ENCODE results near the gene OR9A2. TPM values are rescaled to one million over a fixed set of nuclear protein-coding genes. Genes with fewer than 3 reads are reported as not detected.

The OR9A2 gene
- total RNA-seq, 1 donor from 2014 or later = not detected

Other genes with a start within 250 kb of the OR9A2 start
- 4.3 TPM for gene EPHB6, start 172.1 kb downstream of the OR9A2 start, total RNA-seq (ENCODE audit: insufficient read depth, low replicate concordance)
- 2.6 TPM for gene TRPV6, start 141.4 kb downstream of the OR9A2 start, total RNA-seq (ENCODE audit: insufficient read depth, low replicate concordance)
- 2.9 TPM for gene TRPV5, start 93.4 kb downstream of the OR9A2 start, total RNA-seq (ENCODE audit: insufficient read depth, low replicate concordance)
- gene LLCFC1, start 87.6 kb downstream of the OR9A2 start, total RNA-seq (ENCODE audit: insufficient read depth, low replicate concordance) = not detected
- gene KEL, start 64.8 kb downstream of the OR9A2 start, total RNA-seq (ENCODE audit: insufficient read depth, low replicate concordance) = not detected
- gene OR6V1, start 25.2 kb upstream of the OR9A2 start, total RNA-seq (ENCODE audit: insufficient read depth, low replicate concordance) = 1.7 TPM
- not detected for gene PIP, start 104.9 kb upstream of the OR9A2 start, total RNA-seq (ENCODE audit: insufficient read depth, low replicate concordance)
- gene TAS2R39, start 156.3 kb upstream of the OR9A2 start, total RNA-seq (ENCODE audit: insufficient read depth, low replicate concordance) = 8.2 TPM
- gene TAS2R40, start 194.9 kb upstream of the OR9A2 start, total RNA-seq (ENCODE audit: insufficient read depth, low replicate concordance) = 0.72 TPM
- 29.9 TPM for gene GSTK1, start 236.3 kb upstream of the OR9A2 start, total RNA-seq (ENCODE audit: insufficient read depth, low replicate concordance)

Measured in umbilical cord (tissue), 1 donor.